Activated naive CD4-positive, alpha-beta T cell (primary cell): ENCODE measurements around the gene CHCHD3.
"Not testable (repeated sequence)": the region's sequence is repeated elsewhere in the genome, so short reads cannot be mapped to it uniquely, and the experiment has no call there.

ENCODE experiments used
- DNase-seq, 4 experiments: peaks; one replicate each; lab custom pipeline; 2025; lab: John Stamatoyannopoulos, UW

CHCHD3 gene

DNA sequence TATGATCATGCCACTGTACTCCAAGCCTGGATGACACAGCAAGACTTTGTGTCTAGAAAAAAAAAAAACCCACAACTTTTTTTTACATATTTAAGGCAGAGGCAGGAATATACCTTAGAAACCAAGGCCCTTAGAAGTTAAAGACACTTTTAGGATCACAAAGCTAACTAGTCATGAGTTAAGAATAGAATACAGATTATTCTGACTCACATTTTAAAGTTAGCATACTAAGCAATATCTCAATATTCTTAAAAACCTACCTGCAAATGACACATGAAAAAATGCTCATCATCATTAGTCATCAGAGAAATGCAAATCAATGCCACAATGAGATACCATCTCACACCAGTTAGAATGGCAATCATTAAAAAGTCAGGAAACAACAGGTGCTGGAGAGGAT is 177.7 kb downstream of the CHCHD3 start:
- DNase-seq, result no peak

DNA sequence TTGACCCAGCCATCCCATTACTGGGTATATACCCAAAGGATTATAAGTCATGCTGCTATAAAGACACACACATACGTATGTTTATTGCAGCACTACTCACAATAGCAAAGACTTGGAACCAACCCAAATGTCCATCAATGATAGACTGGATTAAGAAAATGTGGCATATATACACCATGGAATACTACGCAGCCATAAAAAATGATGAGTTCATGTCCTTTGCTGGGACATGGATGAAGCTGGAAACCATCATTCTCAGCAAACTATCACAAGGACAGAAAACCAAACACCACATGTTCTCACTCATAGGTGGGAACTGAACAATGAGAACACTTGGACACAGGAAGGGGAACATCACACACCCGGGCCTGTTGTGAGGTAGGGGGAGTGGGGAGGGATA is 179.6 kb downstream of the CHCHD3 start:
- not testable (repeated sequence) for DNase-seq

GRCh38 chr7:132901241-132901640 is 180.6 kb downstream of the CHCHD3 start:
- DNase-seq, result no peak

DNA sequence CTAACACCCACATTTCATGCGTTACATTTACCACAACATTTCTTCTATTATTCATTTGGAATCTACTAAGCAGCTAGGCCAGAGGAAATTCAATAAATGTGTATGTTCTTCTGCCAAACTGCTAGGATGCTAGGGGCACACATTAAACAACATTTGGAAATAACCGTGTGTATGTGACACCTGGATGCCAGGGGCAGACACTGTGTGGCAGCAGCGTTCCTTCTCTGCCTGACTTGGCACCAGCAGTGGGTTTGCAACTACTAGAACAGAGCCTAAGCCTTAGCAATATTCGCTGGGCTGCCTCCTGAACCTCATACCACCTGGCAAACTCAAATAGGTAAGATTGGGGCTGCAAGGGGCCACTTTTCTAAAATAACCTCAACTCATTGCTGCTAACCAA is 182.1 kb downstream of the CHCHD3 start:
- no peak for DNase-seq

DNA sequence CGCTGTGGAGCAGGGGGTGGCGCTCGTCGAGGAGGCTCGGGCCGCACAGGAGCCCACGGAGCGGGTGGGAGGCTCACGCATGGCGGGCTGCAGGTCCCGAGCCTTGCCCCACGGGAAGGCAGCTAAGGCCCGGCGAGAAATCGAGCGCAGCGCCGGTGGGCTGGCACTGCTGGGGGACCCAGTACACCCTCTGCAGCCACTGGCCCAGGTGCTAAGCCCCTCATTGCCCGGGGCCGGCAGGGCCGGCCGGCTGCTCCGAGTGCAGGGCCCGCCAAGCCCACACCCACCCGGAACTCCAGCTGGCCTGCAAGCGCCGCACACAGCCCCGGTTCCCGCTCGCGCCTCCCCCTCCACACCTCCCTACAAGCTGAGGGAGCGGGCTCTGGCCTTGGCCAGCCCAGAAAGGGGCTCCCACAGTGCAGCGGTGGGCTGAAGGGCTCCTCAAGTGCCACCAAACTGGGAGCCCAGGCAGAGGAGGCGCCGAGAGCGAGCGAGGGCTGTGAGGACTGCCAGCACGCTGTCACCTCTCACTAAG is 183.2 kb downstream of the CHCHD3 start:
- not testable (repeated sequence) for DNase-seq

DNA sequence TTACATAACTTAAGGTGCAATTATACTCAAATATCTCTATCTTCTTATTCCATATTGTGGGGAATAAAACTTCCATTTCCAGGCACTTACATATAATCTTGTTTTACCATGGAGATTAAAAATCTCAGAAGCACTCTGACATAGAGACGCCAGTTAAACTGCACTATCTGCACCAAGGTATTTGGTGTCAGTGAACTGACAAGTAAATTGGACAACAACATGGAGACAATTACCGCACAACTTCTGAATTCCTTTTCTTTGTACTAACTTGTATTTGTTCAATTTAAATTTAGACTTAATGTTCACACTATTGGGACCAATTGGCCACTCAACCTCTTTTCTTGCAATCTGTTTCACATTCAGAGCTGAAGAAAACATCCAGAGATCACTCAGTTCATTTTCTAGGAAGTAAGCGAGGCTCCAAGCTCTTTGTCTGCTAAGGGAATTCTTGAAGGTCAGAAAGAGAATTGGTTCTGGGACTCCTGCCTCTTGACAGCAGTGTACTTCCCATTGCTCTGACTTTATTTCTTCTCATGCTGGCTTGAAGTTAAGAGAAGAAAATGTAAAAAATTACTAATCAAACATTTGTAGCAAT is 184.7 kb downstream of the CHCHD3 start:
- no peak for DNase-seq

DNA sequence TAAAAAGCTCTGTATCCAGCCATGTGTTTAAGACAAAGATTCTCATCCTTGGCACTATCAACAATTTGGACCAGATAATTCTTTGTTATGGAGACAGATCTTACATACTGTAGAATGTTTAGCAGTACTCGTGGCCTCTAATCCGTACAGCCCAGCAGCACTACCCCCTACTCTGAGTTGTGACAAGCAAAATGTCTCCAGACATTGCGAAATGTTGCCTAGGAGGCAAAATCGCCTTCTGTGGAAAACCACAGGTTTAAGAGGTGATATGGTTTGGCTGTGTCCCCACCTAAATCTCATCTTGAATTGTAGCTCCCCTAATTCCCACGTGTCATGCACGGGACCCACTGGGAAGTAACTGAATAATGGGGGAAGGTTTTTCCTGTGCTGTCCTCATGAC is 186.7 kb downstream of the CHCHD3 start:
- DNase-seq, result no peak

GRCh38 chr7:132893560-132893959 is 188.3 kb downstream of the CHCHD3 start:
- DNase-seq, result no peak

DNA sequence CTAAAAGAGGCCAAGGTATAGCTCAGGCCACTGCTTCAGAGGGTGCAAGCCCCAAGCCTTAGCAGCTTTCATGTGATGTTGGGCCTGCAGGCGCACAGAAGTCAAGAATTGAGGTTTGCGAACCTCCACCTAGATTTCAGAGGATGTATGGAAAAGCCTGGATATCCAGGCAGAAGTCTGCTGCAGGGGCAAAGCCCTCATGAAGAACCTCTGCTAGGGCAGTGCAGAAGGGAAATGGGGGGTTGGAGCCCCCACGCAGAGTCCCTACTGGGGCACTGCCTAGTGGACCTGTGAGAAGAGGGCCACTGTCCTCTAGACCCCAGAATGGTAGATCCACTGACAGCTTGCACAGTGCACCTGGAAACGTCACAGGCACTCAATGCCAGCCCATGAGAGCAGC is 189.1 kb downstream of the CHCHD3 start:
- DNase-seq, result not testable (repeated sequence)

DNA sequence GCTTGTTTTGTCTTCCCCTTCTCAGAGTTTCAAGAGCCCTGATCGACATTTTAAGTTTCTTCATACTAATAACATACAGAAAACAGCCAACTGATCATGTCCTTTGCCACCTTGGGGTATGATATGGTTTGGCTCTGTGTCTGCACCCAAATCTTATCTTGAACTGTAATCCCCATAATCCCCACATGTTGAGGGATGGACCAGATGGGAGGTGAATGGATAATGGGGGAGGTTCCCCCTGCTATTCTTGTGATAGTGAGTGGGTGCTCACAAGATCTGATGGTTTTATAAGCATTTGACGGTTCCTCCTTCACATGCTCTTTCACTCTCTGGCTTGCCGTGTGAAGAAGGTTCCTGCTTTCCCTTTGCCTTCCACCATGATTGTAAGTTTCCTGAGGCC is 190.3 kb downstream of the CHCHD3 start:
- no peak for DNase-seq

GRCh38 chr7:132882714-132883428 is 199.0 kb downstream of the CHCHD3 start:
- no peak for DNase-seq

- no peak for DNase-seq
Observed at GRCh38 chr7:132881317-132881716, 200.6 kb downstream of the CHCHD3 start.

DNA sequence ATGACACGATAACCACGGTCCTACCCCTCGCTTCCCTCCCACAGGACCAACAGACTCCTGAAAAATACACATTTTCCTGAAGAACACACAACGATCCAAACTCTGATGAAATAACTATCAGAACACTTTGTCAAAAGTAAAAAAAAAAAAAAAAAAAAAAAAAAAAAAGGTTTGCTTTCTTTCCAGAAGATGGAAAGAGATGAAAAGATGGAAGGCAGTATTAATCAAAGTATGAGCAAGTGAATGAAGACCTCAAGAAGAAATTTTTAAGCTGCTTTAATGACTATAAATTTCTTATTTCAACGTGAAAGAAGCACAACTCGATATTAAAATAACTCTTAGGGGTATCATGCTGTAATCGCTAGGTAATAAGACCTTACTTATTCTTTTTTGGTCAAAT is 202.3 kb downstream of the CHCHD3 start:
- no peak for DNase-seq

GRCh38 chr7:132878204-132878919 is 203.5 kb downstream of the CHCHD3 start:
- no peak for DNase-seq

DNA sequence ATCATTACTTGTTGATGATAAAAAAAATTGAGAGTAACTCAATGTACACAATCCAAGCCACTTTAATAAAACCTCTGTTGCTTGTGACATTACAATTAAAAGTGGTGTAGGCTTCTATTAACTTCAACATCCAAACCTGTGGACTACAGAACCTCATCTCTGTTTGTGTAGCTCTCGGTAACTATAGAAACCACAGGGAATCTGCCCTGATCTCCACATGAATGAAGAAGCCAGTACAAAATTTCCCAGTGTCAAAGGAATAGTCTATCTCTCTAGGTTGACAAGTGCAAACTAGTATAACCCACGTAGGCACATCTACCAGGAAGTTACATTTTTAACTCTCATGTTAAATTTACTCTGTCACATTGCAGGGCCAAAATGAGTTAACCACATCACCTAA is 204.3 kb downstream of the CHCHD3 start:
- no peak for DNase-seq

- no peak for DNase-seq
Observed at GRCh38 chr7:132876576-132876975, 205.3 kb downstream of the CHCHD3 start.

DNA sequence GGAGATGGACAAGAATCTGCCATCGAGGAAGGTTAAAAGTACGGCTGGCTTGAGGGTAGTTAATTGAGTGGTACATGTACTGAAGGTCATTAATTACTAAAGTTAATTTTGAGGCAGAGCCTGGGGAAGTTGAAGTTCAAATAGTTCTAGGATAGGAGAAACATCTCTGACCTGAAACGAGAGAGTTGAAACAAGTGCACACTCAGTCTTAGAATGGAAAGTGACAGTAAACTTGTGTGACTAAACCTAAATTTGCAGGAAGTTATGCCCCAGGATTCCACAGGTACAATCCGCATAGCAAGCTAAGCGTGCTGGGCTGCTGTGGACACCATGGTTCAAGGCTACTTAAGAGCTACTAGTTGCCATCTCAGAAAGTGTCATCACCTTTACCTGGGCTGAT is 209.9 kb downstream of the CHCHD3 start:
- DNase-seq, result no peak

DNA sequence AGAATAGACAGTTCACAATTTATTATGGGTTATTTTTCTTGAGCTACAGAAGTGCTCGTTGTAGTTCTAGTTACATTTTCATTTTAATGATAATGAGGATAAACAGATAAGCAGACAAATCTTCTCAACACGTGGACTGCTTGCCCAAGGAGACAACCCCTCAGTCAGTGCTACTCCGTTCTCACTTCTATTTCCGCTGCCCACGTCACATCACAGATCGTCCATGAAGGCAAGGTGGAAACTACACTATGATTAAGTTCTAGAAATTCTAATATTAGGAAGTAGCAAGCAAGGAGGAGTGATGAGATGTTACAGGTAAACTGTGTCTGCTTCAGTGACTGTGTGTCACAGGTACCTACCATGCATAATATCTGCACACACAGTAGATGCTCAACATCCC is 210.5 kb downstream of the CHCHD3 start:
- DNase-seq, result no peak

DNA sequence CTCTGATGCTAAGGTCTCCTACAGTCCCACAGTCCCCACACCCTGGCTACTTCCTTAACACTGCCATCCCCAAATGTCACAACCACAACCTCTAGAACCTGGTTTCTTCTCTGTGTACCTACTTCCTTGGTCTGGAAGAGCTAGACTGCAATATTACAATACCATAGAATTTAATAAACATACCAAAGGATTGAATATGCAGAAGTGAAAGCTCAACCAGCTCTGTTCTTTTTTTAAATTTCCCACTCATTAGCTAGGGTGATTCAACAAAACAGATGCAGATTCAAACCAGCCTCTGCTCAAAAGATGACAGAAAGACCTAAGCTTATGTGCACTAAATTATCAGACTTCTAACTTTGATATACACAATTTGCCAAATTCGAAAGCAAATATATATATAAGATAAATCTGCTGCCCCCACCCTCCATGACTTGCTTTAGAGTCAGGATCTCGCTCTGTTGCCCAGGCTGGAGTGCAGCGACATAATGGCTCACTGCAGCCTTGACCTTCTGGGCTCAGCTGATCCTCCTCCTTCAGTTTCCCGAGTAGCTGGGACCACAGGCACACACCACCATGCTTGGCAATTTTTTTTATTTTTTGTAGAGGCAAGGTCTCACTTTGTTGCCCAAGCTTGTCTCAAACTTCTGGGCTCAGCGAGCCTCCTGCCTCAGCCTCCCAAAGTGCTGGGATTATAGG is 212.6 kb downstream of the CHCHD3 start:
- DNase-seq, result no peak

DNA sequence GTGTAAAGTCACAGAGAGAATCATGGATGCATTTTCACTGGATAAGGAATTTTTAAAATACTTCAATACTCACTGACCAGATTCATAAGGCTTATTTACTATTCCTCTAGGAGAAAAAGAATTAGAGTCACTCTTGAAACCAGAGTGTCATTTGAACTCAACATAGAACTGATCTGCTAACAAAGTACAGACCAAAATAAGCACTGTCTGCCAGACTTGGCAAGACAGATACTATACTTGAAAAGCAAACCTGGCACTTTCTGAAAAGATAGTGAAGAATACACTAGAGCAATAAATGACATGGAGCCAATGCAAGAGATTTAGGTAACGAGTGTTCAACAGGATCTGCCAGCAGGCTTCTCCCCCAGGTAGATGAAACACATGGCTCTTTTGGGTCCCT is 215.3 kb downstream of the CHCHD3 start:
- no peak for DNase-seq

DNA sequence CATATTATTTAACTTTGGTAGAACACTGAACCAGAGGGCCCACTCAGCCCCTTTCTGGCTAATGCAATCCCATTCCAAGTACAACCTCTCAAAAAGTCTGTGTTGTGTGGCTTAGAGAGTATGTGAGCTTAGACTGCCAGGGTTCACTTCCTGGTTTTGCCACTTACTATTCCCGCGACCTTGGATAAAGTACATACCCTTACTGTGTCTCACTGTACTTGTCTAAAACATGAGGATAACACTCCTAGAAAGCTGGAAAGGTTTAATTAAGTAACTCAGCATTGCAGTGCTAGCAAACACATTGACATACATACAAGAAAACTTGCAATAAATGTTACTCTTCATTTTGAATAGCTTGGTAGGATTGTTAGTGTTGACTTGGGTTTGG is 215.8 kb downstream of the CHCHD3 start:
- no peak for DNase-seq

GRCh38 chr7:132865366-132866143 is 216.3 kb downstream of the CHCHD3 start:
- no peak for DNase-seq
